Mesothelial cell of epicardium (in vitro differentiated cells): ENCODE results near the gene CDC27. TPM values are rescaled to one million over a fixed set of nuclear protein-coding genes. Genes with fewer than 3 reads are reported as not detected.
"Not testable (repeated sequence)": the region's sequence is repeated elsewhere in the genome, so short reads cannot be mapped to it uniquely, and the experiment has no call there.

Experiments
- DNase-seq, 2 experiments: peaks; one replicate each; pipeline ENCODE4 v3.0.0; 2021; ENCODE audit warnings: low spot score in 2 of 2; ENCODE audit not compliant: unreplicated experiment in 2 of 2
- H3K27ac Mint-ChIP-seq: 2 replicates; pipeline ENCODE4 v1.8.0; 2021; ENCODE audit warnings: mixed read lengths
- H3K27me3 Mint-ChIP-seq: 2 replicates; pipeline ENCODE4 v1.8.0; 2021; ENCODE audit warnings: low read depth, mixed read lengths
- H3K36me3 Mint-ChIP-seq: 2 replicates; pipeline ENCODE4 v1.8.0; 2021; ENCODE audit warnings: mixed read lengths
- H3K4me1 Mint-ChIP-seq: 2 replicates; pipeline ENCODE4 v1.8.0; 2021; ENCODE audit warnings: mixed read lengths
- H3K4me3 Mint-ChIP-seq: 2 replicates; pipeline ENCODE4 v1.8.0; 2021; ENCODE audit warnings: mild to moderate bottlenecking, moderate library complexity, mixed read lengths
- H3K9me3 Mint-ChIP-seq: 2 replicates; pipeline ENCODE4 v1.8.0; 2021; ENCODE audit warnings: mixed read lengths
- total RNA-seq: library from RNA; stranded (reverse); gene quantifications from 3 replicates; pipeline ENCODE4 v1.2.1, GENCODE V29; 2021
- TF ChIP-seq, protein P1 (sequence below): fragments of 200-600 bp; sonication (generic); IDR thresholded peaks from one replicate; pipeline ENCODE4 v1.5.0; 2021; ENCODE audit warnings: antibody characterized with exemption; ENCODE audit not compliant: unreplicated experiment

CDC27 gene
- total RNA-seq, 1 donor from 2014 or later: 91.4 TPM

DNA sequence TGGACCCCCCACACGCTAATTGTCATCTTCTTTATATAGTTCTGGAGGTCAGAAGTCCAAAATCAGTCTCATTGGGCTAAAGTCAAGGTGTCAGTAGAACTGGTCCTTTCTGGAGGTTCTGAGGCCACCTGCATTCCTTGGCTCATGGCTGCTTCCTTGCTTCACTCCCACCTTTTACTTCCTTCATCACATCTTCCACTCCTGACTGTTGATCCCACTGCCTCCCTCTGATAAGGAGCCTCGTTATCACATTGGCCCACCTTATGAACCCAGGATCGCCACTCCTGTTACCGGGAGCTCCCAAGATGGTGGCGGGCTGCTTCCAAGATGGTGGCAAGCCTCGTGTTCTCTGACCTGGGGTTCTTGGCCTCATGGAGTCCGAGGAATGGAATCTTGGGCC, 83.0 kb downstream of the CDC27 start:
- Mint-ChIP-seq H3K4me3 (no peak overlapping the region), H3K9me3 (no peaks in the 10 kb centered on the region), H3K27ac (no peak overlapping the region), H3K4me1 (peaks cover 6% of the 10 kb centered on the region), H3K27me3 (no peaks in the 10 kb centered on the region), H3K36me3 (no peaks in the 10 kb centered on the region)
- no peak for DNase-seq
- TF ChIP-seq, protein P1, sequence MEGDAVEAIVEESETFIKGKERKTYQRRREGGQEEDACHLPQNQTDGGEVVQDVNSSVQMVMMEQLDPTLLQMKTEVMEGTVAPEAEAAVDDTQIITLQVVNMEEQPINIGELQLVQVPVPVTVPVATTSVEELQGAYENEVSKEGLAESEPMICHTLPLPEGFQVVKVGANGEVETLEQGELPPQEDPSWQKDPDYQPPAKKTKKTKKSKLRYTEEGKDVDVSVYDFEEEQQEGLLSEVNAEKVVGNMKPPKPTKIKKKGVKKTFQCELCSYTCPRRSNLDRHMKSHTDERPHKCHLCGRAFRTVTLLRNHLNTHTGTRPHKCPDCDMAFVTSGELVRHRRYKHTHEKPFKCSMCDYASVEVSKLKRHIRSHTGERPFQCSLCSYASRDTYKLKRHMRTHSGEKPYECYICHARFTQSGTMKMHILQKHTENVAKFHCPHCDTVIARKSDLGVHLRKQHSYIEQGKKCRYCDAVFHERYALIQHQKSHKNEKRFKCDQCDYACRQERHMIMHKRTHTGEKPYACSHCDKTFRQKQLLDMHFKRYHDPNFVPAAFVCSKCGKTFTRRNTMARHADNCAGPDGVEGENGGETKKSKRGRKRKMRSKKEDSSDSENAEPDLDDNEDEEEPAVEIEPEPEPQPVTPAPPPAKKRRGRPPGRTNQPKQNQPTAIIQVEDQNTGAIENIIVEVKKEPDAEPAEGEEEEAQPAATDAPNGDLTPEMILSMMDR: no peak

DNA sequence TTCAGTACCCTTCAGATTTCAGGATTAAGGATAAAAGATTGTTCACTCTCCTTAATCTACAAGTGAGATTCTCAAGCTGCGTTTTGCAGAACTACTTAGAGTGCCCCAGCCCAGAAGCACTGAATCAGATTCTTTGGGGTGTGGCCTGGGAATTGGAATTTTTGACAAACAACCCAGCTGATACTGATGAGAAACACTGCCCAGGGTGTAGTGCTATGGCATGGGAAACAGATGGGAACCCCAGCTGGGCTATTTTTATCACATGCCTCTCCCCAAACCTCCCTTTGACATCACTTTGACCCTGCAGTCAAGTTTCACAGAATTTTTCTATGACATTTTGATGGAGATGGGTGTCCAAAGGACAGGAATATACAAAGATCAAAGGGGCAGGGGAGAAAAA, 83.8 kb downstream of the CDC27 start:
- H3K4me1 Mint-ChIP-seq, H3K36me3 Mint-ChIP-seq, H3K9me3 Mint-ChIP-seq, DNase-seq, H3K27me3 Mint-ChIP-seq, H3K4me3 Mint-ChIP-seq, H3K27ac Mint-ChIP-seq: not testable (repeated sequence)

DNA sequence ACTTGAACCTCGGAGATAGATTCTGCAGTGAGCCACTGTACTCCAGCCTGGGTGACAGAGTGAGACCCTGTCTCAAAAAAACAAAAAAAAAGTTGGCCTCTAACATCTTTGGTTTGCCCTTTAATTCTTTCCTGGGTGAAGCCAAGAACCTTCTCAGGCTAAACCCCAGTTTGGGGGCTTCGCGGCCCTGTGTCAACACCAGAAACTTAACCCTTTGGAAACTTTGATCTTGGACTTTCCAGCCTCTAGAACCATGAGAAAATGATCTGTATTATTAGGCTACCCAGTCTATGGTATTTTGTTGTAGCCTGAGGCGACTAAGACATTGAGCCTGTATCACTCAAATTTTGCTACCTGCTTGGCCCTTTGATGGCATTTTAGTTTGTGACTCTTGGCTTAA, 86.2 kb downstream of the CDC27 start:
- DNase-seq: no peak
- Mint-ChIP-seq H3K27me3 (no peaks in the 10 kb centered on the region), H3K4me3 (no peak overlapping the region), H3K4me1 (peaks cover 19% of the 10 kb centered on the region), H3K9me3 (no peaks in the 10 kb centered on the region), H3K27ac (no peak overlapping the region), H3K36me3 (no peaks in the 10 kb centered on the region)
- TF ChIP-seq, protein P1: no peak

DNA sequence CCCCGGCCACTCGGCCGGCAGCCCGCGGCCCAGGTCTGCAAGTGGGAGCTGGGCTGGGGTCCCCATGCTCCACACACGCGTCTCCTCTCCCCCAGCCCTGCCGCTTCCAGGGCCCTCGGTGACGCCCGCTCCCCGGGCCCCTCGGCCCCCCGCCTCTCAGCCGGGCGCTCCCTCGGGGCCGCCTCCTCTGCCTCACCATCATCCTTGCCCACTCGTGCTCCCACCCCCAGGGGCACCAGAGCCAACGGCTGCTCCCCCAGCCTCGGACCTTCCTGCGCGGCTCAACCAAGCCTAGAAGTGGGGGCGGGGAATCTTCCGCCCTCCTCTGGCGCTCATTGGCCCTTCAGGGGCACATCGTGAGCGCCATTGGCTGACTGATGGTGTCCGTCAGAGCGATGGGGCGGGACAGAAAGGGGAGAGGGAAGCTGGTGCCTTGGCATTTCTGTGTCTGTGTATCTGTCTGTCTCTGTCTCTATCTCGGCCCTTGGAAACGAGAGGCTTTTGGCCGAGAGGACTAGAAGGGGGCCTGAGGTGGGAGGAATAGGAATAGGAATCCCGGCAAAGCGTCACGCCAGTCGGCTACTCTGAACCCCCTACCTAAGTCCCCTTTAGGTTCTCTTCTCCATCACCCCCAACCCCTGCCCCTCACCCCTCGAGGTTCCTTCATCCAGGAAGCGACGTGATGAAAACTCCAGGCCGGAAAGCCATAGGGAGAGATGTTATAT, 88.9 kb downstream of the CDC27 start:
- TF ChIP-seq, protein P1: no peak
- peak overlapping the region; percentile 99 for H3K27ac Mint-ChIP-seq
- H3K4me1 Mint-ChIP-seq: peaks cover 14% of the 10 kb centered on the region
- peaks cover 3% of the 10 kb centered on the region for H3K36me3 Mint-ChIP-seq
- DNase-seq: peak; percentile 78 to 95
- peak overlapping the region; percentile 100 for H3K4me3 Mint-ChIP-seq
- no peaks in the 10 kb centered on the region for H3K27me3 Mint-ChIP-seq
- no peaks in the 10 kb centered on the region for H3K9me3 Mint-ChIP-seq

DNA sequence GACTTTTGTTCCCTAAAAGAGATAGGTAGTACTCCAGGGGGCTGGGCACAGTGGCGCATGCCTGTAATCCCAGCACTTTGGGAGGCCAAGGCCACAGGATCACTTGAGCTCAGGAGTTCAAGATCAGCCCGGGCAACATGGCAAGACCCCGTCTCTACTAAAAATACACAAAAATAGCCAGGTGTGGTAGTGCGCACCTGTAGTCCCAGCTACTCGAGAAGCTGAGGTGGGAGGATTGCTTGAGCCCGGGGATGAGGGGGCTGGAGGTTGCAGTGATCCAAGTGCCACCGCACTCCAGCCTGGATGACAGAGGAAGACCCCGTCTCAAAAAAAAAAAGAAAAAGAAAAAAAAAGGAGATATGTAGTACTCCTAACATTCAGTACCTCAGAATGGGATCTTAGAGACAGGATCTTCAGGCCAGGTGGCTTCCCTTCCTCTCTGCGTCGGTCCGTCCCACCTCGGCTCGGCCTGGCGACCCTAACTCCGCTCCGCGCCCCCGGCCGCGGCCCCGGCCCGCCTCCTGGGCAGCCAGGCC, 89.6 kb downstream of the CDC27 start:
- Mint-ChIP-seq H3K36me3 (peaks cover 3% of the 10 kb centered on the region), H3K4me3 (peak overlapping the region; percentile 100), H3K27ac (no peak overlapping the region), H3K4me1 (peaks cover 14% of the 10 kb centered on the region), H3K27me3 (no peaks in the 10 kb centered on the region), H3K9me3 (no peaks in the 10 kb centered on the region)
- TF ChIP-seq, protein P1: no peak
- no peak for DNase-seq

DNA sequence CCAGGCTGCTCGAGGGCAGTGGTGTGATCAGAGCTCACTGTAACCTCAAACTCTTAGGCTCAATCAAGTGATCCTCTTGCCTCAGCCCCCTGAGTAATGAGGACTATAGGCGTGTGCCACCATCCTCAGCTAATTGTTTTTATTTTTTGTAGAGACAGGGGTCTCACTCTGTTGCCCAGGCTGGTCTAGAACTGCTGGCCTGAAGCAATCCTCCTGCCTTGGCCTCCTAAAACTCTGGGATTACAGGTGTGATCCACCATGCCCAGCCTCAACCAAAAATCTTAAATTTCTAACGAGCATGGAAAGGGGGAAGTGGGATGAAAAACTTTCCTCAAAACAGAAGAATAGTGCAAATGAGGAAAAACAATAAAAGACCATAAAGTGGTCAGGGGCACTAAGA, 92.8 kb downstream of the CDC27 start:
- H3K4me3 Mint-ChIP-seq: no peak overlapping the region

More for the DNA sequence above, 92.8 kb downstream of the CDC27 start:
- no peak for DNase-seq
- TF ChIP-seq, protein P1: no peak
- Mint-ChIP-seq H3K9me3 (peaks cover 11% of the 10 kb centered on the region), H3K36me3 (peaks cover 26% of the 10 kb centered on the region), H3K4me1 (peaks cover 14% of the 10 kb centered on the region), H3K27me3 (no peaks in the 10 kb centered on the region), H3K27ac (no peak overlapping the region)
